HG03378 (cell line): ENCODE results near the gene RELN.
"Not testable (repeated sequence)": the region's sequence is repeated elsewhere in the genome, so short reads cannot be mapped to it uniquely, and the experiment has no call there.

ENCODE experiments used
- ATAC-seq: cut with Tn5 transposase; IDR thresholded peaks from one replicate; pipeline ENCODE4 v1.9.1; 2021; ENCODE audit warnings: mild to moderate bottlenecking, moderate library complexity; ENCODE audit not compliant: unreplicated experiment

The RELN gene

DNA sequence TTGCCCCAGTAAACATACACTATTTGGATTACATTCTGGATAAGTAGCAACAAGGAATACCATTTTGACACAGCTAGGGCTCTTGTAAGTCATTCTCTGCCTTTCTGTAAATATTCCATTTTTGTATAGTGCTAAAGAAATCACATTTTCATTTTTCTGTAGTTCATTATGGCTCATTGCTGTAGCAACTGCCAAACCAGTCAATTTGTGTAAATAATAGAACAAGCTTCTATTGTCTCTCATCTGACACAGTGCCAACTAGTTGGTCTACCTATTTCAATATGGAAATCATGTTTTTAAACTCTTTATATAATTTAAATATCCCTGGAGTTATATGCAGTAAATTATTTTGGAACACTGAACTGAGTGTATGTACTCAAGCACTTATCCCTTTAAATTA lies 193.7 kb downstream of the RELN start:
- ATAC-seq, result no peak

DNA sequence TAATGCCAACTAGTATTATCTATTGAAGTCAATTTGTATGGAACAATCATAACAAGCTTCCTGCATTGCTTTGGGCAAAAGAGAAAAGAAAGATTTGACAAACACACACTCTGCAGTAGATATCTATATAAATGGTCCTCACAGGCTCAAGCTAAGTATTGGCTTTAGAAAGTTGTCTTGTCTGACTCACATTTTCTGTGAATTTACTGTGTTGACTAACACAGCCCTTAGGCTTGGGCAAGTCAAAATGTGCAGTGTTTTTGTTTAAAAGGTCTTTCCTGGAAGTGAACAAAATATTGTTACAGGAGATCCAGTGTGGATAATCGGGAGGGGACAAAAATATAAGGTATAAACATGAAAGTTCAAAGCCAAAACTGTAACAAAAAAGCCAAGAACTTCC lies 194.4 kb downstream of the RELN start:
- no peak for ATAC-seq

DNA sequence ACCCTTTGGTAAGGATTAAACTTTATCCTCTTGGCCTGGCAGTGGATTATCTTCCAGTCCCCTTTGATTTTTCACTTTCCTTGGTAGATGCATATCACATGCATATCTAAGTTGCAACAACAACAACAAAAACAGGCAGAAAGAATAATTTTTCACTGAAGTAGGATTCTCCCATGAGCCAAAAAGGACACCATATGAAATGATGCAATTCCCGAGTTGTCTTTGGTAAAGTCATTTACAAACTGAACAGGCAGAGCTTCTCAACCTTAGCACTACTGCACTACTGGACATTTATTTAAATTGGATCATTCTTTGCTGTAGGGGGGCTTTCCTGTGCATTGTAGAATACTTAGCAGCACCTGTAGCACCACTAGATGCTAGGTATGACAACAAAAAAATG lies 195.0 kb downstream of the RELN start:
- ATAC-seq, result no peak

DNA sequence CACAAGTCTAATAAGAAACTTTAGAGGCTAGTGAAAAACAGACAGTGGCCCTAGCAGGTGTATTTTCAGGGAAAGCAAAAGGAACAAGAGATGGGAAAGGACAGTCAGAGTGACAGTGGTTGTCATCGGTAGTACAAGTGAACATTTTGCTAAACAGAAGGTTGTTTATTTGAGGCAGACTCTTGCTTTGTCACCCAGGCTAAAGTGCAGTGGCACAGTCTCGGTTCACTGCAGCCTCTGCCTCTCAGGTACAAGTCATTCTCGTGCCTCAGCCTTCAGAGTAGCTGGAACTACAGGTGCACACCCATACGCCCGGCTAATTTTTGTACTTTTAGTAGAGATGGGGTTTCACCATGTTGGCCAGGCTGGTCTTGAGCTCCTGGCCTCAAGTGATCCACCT lies 195.8 kb downstream of the RELN start:
- ATAC-seq, result no peak

DNA sequence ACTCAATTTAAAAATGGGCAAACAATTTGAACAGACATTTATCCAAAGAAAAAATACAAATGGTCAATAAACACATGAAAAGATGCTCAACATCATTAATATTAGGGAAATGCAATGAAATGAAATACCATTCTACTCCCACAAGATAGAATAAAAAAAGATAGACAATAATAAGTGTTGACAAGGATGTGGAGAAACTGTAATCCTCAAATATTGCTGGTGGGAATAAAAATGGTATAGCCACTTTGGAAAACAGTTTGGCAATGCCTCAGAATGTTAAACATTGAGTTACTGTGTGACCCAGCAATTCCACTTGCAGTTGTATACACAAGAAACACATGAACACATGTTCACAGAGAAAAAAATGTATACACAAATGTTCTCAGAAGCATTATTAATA lies 197.6 kb downstream of the RELN start:
- ATAC-seq, result no peak

DNA sequence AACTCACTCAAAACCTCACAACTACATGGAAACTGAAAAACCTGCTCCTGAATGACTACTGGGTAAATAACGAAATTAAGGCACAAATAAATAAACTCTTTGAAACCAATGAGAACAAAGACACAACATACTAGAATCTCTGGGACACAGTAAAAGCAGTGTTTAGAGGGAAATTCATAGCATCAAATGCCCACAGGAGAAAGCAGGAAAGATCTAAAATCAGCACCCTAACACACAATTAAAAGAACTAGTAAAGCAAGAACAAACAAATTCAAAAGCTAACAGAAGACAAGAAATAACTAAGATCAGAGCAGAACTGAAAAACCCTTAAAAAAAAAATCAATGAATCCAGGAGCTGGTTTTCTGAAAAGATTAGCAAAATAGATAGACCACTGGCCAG lies 202.4 kb downstream of the RELN start:
- not testable (repeated sequence) for ATAC-seq

DNA sequence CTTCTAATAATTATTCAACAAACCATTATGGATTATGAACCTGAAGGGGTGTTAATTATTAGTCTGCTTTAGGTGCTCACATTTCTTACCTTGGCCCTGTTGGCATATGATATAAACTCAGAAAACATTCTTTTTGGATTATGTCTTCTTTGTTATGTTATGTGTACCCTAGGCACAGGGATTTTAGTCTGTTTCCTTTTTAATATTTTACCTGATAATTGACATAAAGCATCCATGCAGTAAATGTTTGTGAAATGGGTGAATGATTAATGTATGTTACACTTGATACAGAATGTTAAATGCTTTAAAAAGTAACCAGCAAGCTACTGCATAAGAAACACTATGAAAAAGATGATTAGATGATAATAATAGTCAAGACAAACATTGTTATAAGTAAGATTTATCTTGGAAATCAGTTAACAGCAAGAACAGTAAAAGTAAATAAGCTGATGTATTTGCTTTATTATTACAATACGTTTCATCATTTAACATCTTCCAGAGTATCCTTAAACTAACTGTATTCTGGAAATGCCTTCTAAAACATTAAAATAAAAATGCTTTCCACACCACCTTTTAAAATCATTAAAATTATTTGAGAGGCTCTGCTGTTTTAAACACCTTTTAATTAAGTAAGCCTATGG lies 204.7 kb downstream of the RELN start:
- ATAC-seq, result no peak

DNA sequence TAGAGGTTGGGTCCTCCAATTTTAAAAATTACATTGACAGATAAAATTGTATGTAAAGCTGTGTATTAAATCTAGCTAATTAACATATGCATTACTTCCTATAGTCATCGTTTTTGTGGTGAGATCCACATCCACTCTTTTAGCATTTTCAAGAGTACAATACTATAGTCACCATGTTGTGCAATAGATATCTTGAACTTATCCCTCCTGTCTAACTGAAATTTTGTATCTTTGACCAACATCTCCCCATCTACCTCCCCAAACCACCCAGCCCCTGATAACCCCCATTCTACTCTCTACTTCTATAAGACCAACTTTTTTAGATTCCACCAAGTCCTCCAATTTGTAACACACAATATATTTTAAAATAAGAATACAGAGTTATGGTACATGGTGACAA lies 208.0 kb downstream of the RELN start:
- ATAC-seq, result no peak

DNA sequence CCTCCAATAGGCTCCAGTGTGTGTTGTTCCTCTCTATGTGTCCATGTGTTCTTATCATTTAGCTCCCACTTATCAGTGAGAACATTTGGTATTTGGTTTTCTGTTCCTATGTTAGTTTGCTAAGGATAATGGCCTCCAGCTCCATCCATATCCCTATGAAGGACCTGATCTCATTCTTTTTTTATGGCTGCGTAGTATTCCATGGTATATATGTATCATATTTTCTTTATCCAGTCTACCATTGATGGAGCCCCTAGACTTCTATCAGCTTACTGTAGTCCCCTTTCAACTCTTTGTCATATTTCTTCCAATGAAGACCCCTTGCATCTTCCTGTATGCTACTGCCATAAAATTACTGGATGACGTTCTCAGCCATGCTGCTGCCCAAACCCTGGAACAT lies 208.9 kb downstream of the RELN start:
- ATAC-seq, result not testable (repeated sequence)

DNA sequence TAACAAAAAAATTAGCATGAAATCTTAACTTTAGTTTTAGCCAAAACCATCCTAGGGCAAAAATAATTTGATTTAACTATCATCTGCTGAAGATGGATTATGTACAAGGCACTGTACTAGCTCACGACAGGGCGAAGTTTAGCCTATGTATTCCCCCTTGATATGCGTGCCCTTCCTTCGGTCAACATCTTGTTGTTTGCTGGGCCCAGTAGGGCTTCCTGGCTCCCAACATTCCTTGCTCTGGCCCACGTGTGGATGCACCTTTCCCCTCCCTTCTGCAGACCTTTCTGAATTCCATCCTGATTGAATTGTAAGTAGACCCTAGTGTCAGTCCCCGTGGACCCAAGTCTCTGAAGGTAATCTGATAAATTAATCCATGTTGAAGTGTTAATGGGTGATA lies 212.0 kb downstream of the RELN start:
- no peak for ATAC-seq

DNA sequence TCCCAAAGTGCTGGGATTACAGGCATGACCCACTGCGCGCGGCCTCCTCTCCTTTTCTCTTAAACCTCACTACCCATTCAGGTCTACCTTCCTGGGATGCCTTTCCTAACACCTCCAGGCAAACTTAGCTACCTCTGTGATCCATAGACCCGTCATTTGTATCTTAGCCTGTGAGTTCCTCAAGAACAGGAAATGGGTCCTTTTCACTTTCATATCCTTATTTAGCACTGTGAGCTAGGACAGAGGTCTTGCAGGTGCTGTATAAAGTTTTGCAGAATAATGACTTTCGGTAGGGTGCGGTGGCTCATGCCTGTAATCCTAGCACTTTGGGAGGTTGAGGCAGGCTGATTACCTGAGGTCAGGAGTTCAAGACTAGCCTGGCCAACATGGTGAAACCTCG lies 215.7 kb downstream of the RELN start:
- ATAC-seq, result no peak

DNA sequence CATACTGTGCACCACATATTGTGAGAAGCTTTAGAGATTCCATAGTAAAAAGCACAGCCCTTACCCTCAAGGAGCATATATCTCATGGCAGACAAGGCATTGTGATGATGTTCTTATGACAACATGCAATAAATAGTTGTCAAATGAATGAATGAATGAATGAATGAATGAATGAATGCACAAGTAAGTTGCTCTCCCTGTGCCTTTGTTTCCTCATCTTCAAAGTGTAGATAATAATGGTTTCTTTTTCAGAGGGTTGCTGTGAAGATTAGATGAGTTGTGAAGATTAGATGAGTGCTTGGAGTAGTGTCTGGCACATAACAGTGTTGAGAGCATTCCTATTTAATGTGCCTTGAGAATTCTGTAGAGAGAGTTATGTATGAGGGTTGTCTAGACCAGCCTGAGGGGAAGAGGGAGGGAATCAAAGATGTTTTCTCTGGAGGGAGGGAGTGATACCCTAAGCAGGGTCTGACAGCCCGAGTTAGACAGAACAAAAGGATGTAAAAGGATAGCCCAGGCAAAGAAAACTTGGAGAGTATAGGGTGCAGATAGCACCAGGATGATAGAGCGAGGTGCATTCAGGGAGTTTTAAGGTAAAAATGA lies 217.2 kb downstream of the RELN start:
- ATAC-seq, result no peak

DNA sequence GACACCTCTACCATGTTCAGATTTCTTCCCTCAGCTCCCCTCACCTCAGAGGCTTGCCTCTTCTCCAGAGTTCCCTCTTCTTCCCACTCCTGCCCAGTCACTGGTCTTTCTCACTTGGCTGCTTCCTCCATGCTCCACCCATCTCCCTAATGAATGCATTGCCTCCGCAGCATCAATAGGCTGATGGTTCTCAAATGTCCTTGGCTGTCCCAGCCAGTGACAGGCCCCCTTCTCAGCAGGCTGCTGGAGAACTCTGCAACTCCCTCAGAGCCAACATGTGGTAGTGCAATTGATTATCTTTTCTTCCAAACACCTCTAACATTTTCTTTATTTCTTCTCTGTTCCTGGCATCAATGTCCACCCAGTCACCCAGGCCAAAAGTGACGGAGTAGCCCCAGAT lies 218.2 kb downstream of the RELN start:
- ATAC-seq, result no peak

DNA sequence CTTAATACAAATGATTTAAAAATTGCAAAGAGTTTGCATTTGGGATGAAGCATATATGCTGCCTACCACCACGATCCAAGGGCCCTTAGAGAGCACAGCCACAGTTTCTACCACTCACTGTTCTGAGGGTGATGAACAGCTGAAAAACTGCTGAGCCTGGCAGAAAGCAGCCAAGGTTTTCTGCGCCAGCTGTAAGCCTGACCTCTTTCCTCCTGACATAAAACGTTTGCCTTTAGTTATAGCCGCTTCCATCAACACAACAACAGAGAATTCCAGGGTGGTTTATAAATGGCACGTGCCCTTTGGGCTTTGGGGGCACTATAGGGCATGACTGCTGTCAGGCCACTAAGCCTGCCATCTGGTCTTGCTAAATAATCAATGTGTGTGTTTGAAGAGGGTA lies 222.8 kb downstream of the RELN start:
- no peak for ATAC-seq

DNA sequence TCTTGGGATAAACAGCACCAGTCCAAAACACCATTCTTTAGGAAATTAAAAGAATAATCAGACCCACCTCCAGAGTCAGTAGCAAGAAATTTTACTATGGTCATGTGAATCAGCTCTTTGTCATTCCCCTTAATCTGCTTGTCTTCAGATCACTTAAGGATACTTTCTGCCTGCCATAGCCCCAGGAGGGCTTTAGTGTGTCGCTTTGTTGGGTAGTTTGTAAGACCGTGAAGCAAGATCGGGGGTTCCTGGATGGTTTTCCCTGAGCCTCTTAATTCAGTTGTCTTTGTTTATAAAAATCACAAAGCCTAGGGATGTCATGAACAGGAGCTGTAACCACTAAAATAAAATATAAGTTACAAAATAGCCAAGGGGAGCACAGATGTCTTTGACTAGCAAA lies 223.6 kb downstream of the RELN start:
- ATAC-seq, result no peak

DNA sequence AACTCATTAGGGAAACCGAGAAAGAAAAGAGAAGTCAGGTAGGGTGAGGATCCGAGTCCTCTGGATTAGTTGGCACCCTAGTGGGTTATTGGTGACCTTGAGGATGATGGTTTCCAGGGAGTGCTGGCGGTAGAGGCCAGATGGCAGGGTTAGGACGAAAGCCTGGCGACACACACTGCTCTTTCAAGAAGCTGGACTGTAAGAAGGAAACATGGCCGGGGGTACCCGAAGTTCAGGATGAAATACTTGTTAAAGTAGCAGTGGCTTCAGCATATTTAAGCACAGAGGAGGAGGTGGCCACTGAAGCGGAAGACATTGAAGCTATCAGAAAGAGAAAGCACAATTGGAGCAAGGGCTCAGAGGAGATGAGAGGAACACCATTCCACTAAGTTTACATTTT lies 224.6 kb downstream of the RELN start:
- no peak for ATAC-seq

DNA sequence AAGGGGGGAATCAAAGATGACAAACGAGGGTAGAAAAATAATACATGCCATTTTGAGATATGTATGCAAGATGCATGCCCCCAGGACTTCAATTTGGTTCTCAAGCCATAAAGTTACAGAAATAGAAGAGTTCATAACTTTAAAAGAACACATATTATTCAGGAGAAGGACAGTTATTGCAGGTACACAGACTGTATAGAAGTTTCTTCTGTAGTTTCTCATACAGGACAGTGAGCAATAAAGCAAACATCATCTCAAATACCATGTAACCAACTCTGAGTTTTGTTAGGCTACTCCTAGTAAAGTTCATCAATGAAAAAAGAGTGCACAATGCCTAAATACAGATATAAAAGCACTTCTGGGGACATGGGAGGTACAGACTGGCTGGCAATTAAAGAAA lies 226.6 kb downstream of the RELN start:
- ATAC-seq, result no peak

DNA sequence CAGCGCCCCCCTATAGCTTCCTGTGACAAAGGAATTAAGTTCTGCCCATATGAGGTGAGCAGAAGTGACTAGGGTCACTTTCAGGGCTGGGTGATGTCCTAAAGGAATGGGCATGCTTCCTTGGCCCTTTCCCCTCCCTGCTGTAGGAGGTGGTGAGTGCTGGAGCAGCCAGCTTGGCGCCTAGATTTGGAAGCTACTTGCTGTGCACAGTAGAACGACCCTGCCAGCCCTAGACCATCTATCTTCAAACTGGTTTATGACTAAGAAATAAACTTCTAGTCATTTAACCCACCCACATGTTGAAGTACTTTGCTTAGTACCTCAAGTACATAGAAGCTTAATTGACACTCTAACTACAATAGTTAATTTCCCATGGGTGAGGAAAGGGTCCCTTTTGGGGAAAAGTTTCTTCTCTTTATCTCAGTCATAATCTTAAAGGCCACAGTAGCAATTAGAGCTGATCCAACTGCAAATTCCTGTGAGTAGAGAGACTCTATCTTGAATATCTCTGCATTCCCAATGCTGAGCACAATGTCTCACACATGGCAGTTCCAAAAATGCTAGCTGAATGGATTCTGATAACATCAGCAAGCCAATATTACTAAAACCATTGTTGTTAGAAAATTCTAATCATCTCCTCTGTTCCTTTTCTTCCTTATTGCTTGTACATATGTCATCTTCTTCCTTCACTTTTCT lies 227.2 kb downstream of the RELN start:
- ATAC-seq, result no peak

DNA sequence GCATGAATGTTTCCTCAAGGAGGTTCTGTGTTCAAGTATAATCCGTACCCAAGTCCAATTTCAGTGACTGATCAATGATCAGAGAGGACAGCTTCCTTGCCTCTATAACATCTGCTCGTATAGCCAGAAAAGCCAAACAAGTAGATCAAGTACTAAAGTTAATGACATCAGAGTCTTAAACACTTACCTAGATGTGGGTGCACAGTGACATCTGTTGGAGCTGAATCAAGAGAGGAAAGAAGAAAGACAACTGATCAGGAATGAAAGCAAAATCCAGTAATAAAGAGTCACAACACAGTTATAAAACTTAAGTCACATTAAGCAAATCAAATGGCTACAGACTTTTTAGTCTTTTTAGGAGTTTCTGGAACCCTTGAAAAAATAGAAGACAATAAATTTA lies 236.5 kb downstream of the RELN start:
- ATAC-seq, result no peak

DNA sequence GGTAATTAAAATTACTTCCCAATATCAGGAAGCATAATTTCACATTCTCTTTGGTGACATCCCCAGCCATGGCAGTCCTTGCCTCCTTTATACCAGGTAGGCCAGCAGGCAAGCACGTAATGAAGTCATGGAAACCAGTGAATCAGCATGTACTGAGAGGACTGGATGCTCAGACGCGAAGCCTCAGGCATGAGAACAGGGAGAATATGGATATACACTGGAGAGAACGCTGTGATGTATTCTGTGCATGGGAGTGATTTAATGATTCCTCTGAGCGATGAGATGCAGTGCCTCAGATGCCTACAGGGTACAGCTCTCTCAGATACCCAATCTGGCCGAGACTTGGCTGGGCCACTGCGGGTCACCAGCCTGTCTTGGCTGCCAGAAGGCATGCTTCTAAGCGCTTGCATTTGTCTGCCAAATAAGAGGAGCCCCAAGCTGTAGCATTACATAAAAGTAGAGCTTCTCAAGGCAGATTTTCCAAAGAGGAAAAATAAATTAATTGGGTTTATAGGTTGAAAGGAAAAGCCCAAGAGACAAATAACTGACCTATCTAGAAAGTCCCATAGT lies 238.1 kb downstream of the RELN start:
- ATAC-seq, result no peak

DNA sequence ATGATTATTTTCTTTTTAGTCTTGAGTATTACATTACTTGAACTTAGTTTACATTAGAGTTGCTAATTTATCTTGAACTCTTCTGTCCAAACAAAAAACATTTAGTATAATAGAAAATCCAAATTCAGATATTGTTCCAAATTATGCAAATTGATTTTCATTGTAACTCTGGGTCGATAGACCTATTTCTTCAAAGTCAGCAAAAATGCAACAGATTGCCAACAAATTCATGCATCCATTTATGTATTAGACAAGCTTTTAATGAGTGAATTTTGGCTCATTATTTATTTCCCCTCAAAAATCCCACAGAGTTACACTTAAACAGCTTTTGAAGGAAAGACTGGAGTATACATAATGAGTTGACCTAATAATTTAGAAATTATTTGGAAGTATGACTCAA lies 240.8 kb downstream of the RELN start:
- ATAC-seq, result no peak

DNA sequence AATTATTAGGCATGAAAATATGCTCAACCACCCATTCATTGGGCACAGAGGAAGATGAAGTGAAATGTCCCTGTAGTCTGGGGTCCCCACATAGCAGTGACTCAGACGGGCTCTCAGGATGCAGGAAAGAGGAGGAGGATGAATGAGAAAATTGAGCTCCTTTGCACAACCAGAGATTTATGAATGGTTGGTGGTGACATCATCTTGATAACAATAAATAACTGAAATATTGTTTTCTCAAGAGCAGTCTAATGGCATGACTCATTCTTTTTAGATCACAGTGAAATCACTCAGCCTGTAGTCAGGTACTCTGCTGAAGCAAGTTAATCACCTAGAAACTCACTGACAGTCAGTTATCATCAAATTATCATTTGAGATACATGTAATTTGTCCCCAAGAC lies 254.1 kb downstream of the RELN start:
- no peak for ATAC-seq
